ENCODE results near the gene NQO2.
A peak's percentile ranks its signal among the peaks of the same experiment; 100 is the strongest.
"Not testable (repeated sequence)": the region's sequence is repeated elsewhere in the genome, so short reads cannot be mapped to it uniquely, and the experiment has no call there.

Gene NQO2

DNA sequence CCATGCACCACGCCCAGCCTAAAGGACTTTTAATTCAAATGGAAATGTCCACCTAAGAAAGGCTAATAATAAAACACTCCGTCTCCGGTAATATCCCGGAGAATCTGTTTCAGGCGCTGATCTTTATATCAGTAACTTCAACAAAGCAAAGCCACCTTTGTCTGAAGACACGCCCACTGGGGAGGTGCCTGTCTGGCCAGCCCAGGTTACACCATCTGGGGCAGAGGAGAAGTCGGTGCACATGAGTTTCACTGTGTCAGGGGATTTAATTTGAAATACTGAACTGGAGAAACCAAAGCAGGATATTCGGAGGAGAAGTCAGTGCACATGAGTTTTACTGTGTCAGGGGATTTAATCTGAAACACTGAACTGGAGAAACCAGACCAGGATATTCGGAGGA lies 37.7 kb upstream of the NQO2 start:
- no peak for DNase-seq (ENCODE audit: low read depth in 1 of 2, low spot score in 1 of 2)
- no peak for TF ChIP-seq JUND (IDR thresholded peaks at IDR 0.05; ENCODE audit: low read depth)
- in situ Hi-C loops (cut with HindIII; ENCODE audit: low pct_unique_long_range_greater_than_20kb, low sequenced_read_pairs), result no loop called here

DNA sequence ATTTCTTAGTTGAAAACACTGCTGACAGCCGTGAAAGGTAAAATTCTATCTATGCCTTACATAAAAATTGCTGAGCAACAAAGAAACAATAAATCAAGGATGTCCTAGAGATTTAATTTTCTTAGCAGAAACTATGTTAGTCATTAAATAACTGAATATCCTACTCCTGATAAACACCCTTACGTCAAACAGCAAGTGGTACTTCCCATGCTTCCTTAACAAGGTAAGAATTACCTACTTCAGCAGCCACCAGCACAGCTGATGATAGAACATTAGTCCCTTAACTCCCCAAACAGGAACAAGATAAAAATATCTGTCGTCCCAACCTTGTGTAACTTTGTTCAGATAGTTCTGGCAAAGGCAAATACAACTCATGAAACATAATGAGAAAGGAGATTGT lies 37.1 kb upstream of the NQO2 start:
- in situ Hi-C loops (cut with HindIII; ENCODE audit: low pct_unique_long_range_greater_than_20kb, low sequenced_read_pairs), result no loop called here
- TF ChIP-seq JUND (IDR thresholded peaks at IDR 0.05; ENCODE audit: low read depth), result no peak
- no peak for DNase-seq (ENCODE audit: low read depth in 1 of 2, low spot score in 1 of 2)

DNA sequence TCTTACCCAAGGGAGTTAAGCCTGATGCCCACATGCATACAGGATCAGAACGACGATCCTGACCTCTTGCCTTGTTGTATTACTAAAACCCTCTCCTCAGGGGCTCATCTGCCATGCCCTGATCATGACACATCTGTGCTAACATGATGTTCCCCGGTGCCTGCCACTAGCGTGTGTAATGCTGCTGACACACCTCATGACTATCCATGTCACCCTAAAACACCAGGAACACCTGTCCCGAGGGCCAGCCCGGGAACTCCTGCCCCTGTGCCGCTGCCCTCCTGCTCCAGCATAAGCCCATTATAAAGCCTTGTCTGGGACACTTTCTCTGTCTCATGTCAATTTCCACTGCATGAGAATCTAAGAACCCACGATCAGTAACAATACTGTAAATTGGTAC lies 35.9 kb upstream of the NQO2 start:
- in situ Hi-C loops (cut with HindIII; ENCODE audit: low pct_unique_long_range_greater_than_20kb, low sequenced_read_pairs), result no loop called here
- DNase-seq (ENCODE audit: low read depth in 1 of 2, low spot score in 1 of 2), result no peak
- TF ChIP-seq JUND (IDR thresholded peaks at IDR 0.05; ENCODE audit: low read depth), result no peak

DNA sequence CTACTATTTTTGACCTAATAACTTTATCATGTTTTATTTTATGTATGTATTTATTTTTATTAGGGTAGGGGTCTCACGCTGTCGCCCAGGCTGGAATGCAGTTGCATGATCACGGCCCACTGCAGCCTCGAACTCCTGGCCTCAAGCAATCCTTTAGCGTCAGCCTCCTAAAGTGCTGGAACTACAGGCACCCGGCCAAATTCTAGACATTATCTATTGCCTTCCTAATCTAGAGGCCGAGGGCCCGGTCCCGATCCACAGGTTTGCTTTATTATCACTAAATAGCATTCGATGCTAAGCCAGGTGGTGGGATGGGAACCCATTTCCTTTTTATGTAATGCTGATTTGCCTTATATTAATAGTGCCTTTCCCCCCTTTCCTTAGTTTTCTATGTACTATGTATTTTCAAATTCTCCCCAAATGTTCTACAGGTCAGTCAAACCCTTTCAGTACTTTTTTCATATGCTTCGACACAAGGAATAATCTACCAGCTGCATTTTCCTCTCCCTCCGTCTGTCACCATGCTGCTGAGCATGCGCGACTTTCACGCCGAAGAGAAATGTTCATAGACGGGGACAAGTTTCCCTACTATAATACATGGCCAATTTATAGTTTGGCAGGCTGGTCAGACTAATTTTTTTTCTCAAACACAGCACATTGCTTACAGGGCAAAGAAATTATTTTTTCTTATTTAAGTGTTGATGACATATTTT lies 34.7 kb upstream of the NQO2 start:
- no peak for DNase-seq (ENCODE audit: low read depth in 1 of 2, low spot score in 1 of 2)
- in situ Hi-C loops (cut with HindIII; ENCODE audit: low pct_unique_long_range_greater_than_20kb, low sequenced_read_pairs), result no loop called here
- no peak for TF ChIP-seq JUND (IDR thresholded peaks at IDR 0.05; ENCODE audit: low read depth)

DNA sequence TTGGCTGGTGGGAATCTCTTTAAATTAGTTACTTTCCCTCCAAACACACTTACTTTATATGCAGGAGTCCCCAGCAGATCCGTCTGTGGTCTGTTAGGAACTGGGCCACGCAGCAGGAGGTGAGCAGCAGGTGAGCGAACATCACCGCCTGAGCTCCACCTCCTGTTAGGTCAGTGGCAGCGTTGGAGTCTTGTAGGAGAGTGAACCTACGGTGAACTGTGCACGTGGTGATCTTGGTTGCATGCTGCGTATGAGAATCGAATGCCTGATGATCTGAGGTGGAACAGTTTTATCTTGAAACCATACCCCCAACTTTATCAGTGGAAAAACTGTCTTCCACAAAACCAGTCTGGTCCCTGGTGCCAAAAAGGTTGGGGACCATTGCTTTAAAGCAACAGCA lies 33.3 kb upstream of the NQO2 start:
- peak in 1 of 2 experiments; percentile 29 for DNase-seq (ENCODE audit: low read depth in 1 of 2, low spot score in 1 of 2)
- no peak for TF ChIP-seq JUND (IDR thresholded peaks at IDR 0.05; ENCODE audit: low read depth)
- in situ Hi-C loops (cut with HindIII; ENCODE audit: low pct_unique_long_range_greater_than_20kb, low sequenced_read_pairs), result no loop called here

DNA sequence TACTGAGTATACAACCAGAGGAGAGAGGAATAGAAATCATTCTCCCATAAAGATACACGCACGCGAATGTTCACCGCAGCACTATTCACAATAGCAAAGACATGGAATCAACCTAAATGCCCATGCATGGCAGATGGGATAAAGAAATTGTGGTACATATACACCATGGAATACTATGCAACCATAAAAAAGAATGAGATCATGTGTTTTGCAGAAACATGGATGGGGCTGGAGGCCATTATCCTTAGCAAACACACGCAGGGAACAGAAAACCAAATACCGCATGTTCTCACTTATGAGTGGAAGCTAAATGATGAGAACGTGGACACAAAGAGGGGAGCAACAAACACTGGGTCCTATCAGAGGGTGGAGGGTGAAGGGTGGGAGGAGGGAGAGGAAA lies 31.8 kb upstream of the NQO2 start:
- DNase-seq (ENCODE audit: low read depth in 1 of 2, low spot score in 1 of 2), result no peak
- in situ Hi-C loops (cut with HindIII; ENCODE audit: low pct_unique_long_range_greater_than_20kb, low sequenced_read_pairs), result no loop called here
- TF ChIP-seq JUND (IDR thresholded peaks at IDR 0.05; ENCODE audit: low read depth), result no peak

DNA sequence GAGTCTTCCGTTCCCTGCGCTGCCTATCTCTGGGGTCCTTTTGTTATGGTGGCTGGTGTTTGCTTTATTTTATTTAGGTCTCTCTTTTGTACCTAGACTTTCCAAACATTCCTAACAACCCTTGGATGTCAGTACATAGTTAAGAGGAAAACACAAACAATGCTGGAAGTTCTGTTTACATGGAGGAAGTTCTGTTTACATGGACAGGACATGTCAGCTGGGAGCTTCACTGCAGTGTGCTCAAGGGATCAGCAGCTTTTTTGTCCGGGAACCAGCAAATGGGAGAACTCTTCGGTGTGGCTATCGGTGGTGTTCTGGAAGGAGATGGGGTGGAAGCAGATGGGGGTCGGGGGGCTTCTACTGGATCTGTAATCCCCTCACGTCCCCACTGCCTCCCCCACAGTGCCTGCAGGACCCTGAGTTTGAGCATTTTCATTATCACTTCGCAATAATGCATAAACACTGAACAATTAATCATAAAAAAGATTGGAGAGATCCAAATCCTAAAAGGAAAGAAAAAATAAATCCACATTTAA lies 31.0 kb upstream of the NQO2 start:
- TF ChIP-seq JUND (IDR thresholded peaks at IDR 0.05; ENCODE audit: low read depth), result no peak
- no peak for DNase-seq (ENCODE audit: low read depth in 1 of 2, low spot score in 1 of 2)
- in situ Hi-C loops (cut with HindIII; ENCODE audit: low pct_unique_long_range_greater_than_20kb, low sequenced_read_pairs), result no loop called here

DNA sequence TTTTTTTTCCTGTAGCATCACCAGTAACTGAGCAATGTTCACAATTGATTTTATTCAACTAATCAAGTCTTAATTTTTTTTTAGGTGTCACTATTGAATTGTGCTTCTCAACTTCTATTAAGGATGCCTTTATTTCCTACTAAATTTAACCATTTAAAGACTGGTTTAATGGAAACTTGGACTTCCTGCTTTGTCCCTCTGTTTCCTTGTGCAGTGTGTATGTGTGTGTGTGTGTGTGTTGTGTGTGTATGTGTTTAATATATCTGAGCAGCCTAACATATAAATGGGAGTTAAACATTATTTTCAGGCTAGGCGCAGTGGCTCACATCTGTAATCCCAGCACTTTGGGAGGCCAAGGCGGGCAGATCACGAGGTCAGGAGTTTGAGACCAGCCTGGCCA lies 30.1 kb upstream of the NQO2 start:
- in situ Hi-C loops (cut with HindIII; ENCODE audit: low pct_unique_long_range_greater_than_20kb, low sequenced_read_pairs), result no loop called here
- no peak for TF ChIP-seq JUND (IDR thresholded peaks at IDR 0.05; ENCODE audit: low read depth)
- DNase-seq (ENCODE audit: low read depth in 1 of 2, low spot score in 1 of 2), result no peak

DNA sequence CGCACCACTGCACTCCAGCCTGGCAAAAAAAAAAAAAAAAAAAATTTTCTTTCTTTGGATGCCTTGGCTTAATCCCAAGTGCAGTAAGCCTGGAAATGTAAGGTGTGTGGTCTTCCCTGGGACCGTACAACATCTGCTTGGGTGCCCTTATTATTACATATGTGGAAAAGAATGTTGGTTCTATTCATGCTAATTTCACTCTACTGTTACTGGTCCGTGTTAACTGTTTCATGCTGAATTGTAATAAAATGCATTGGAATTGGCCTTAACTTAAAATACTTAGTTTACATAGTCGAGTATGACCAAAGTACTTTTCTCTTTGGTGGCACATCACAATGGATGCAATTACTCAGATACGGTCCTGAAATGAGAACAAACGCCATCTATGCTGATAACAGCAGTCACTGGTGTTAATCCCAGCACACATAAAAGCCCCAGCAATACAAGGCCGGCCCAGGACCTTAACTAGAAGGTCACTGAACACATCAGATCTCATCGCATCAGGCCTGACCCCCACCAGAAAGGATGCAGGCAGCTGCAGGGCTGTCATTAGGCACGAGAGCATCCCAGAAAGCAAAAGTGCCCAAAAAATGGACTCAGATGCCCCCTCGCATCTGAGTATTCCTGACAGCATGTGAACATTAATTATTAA lies 29.5 kb upstream of the NQO2 start:
- in situ Hi-C loops (cut with HindIII; ENCODE audit: low pct_unique_long_range_greater_than_20kb, low sequenced_read_pairs), result no loop called here
- DNase-seq (ENCODE audit: low read depth in 1 of 2, low spot score in 1 of 2), result no peak
- no peak for TF ChIP-seq JUND (IDR thresholded peaks at IDR 0.05; ENCODE audit: low read depth)

DNA sequence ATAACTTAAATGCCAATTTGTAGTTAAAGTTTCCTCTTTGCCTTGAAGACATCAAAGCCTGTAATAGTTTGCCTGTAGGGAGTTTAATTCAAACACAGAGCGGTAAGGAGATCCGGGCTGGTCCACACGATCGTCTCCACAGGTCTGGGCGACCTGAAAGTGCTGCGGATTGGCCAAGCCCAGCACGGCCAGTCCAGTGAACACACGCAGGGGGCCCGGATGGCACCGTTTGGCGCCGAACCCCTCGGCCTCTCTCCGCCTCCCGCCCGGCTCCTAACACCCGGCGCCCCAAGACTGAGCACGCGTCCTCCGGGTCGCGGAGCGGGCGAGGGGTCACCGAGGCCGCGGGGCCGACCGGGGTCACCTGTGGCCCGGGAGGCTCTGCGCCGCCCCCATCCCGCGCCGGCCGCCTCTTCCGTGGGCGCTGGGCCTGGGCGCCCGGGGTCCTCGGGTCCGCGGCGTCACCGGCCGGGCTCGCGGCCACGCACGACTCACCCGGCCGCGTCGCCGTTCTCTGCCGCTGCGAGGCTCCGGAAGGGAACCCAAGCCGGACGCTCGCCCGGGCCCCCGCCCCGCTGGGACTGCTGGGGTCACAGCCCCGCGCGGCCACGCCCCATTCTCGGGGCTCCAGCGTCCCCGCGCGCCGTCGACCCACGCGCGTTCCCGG lies 28.8 kb upstream of the NQO2 start:
- in situ Hi-C loops (cut with HindIII; ENCODE audit: low pct_unique_long_range_greater_than_20kb, low sequenced_read_pairs), result no loop called here
- no peak for TF ChIP-seq JUND (IDR thresholded peaks at IDR 0.05; ENCODE audit: low read depth)
- peak; percentile 59 to 72 for DNase-seq (ENCODE audit: low read depth in 1 of 2, low spot score in 1 of 2)

DNA sequence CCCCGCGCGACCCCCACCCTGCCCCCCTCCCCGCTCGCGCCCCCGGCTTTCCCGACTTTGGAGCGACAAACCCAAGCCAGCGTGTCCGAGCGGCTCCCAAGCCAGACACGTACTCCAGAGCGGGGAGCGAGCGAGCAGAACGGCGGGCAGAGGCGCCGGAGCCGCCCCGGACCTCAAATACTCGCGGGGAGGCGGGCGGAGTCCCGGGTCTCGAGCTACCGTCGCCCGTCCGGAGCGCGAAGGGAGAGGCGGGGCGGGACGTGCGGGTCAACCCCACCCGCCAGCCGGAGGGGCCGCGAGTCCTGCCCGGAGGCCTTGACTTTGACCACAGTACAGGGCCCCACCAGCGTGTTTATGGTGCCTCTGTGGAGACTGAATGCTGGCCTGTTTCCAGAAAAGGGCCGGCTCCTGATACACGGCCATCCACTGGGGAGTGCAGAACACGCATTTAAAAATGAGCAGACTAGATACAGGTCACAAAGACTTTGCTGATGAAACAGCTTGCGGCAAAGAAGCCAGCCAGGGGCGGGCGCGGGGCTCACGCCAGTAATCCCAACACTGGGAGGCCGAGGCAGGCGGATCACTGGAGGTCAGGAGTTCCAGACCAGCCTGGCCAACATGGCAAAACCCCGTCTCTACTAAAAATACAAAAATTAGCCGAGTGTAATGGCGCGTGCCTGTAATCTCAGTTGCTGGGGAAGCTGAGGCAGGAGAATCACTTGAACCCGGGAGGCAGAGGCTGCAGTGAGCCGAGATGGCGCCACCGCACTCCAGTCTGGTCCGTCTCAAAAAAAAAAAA lies 28.1 kb upstream of the NQO2 start, which contains the start of gene SERPINB6:
Gene SERPINB6 (minus strand): TSS at position 148 of the 799 bp plus-strand sequence. CDS start 12,235 bp downstream, outside the sequence.
- peak in 1 of 2 experiments; percentile 73 for DNase-seq (ENCODE audit: low read depth in 1 of 2, low spot score in 1 of 2)

DNA sequence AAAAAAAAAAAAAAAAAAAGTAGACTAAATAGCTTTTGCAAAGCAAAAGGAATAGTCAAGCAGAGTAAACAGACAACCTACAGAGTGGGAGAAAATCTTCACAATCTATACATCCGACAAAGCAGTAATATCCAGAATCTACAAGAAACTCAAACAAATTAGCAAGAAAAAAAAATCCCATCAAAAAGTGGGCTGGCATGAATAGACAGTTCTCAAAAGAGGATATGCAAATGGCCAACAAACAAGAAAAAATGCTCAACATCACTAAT lies 27.5 kb upstream of the NQO2 start:
- DNase-seq (ENCODE audit: low read depth in 1 of 2, low spot score in 1 of 2); in situ Hi-C loops (cut with HindIII; ENCODE audit: low pct_unique_long_range_greater_than_20kb, low sequenced_read_pairs): not testable (repeated sequence)

More for the DNA sequence above, 28.1 kb upstream of the NQO2 start, which contains the start of gene SERPINB6:
- TF ChIP-seq JUND (IDR thresholded peaks at IDR 0.05; ENCODE audit: low read depth), result no peak
- in situ Hi-C loops (cut with HindIII; ENCODE audit: low pct_unique_long_range_greater_than_20kb, low sequenced_read_pairs), result no loop called here

DNA sequence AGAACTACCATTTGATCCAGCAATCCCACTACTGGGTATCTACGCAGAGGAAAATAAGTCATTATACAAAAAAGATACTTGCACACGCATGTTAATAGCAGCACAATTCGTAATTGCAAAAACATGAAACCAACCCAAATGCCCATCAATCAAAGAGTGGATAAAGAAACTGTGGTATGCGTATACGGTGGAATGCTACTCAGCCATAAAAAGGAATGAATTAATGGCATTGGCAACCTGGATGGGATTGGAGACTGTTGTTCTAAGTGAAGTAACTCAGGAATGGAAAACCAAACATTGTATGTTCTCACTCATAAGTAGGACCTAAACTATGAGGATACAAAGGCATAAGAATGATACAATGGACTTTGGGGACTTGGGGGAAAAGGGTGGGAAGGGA lies 27.0 kb upstream of the NQO2 start:
- DNase-seq (ENCODE audit: low read depth in 1 of 2, low spot score in 1 of 2); in situ Hi-C loops (cut with HindIII; ENCODE audit: low pct_unique_long_range_greater_than_20kb, low sequenced_read_pairs): not testable (repeated sequence)

DNA sequence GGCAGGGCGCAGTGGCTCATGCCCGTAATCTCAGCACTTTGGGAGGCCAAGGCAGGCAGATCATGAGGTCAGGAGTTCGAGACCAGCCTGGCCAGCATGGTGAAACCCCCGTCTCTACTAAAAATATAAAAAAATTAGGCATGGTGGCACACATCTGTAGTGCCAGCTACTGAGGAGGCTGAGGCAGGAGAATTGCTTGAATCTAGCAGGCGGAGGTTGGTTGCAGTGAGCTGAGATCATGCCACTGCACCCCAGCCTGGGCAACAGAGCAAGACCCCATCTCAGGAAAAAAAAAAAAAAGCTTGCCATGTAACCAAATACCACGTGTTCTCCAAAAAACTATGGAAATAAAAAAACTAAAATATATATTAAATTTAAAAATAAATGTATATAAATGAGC lies 26.5 kb upstream of the NQO2 start:
- in situ Hi-C loops (cut with HindIII; ENCODE audit: low pct_unique_long_range_greater_than_20kb, low sequenced_read_pairs); DNase-seq (ENCODE audit: low read depth in 1 of 2, low spot score in 1 of 2): not testable (repeated sequence)
